ENCODE data around the gene RSPH10B2. TPM values are rescaled to one million over a fixed set of nuclear protein-coding genes. Genes with fewer than 3 reads are reported as not detected.
"Not testable (repeated sequence)": the region's sequence is repeated elsewhere in the genome, so short reads cannot be mapped to it uniquely, and the experiment has no call there.

Gene RSPH10B2
- total and polyA plus RNA-seq, 7 experiments from 2014 or later = 0.72 to 0.94 (median 0.80) TPM; not detected in 3

GRCh38 chr7:6750173-6750572, 3.7 kb upstream of the RSPH10B2 start:
- H3K4me3 ChIP-seq (ENCODE audit: low read length); H3K36me3 Mint-ChIP-seq; H3K9me3 Mint-ChIP-seq; DNase-seq; H3K27ac ChIP-seq (ENCODE audit: low read depth, low read length); POLR2A ChIA-PET; intact Hi-C loops (cut with micrococcal nuclease); ATAC-seq; H3K27me3 Mint-ChIP-seq; H3K27me3 ChIP-seq (ENCODE audit: control insufficient read depth in 2 of 2, insufficient read depth in 2 of 2, low read length in 2 of 2); H3K9me3 ChIP-seq (ENCODE audit: control insufficient read depth in 2 of 3, low read length in 3 of 3); H3K4me3 Mint-ChIP-seq; CTCF ChIA-PET; H3K4me1 Mint-ChIP-seq; H3K36me3 ChIP-seq (ENCODE audit: control insufficient read depth in 2 of 3, insufficient read depth in 3 of 3, low read length in 3 of 3); H3K4me1 ChIP-seq (ENCODE audit: control insufficient read depth in 2 of 2, insufficient read depth in 2 of 2, low read length in 2 of 2): not testable (repeated sequence)
- peak overlapping the region in 1 of 9 donors; percentile 15 for H3K27ac Mint-ChIP-seq

GRCh38 chr7:6761186-6761585, 7.3 kb downstream of the RSPH10B2 start:
- H3K9me3 Mint-ChIP-seq; CTCF ChIA-PET; POLR2A ChIA-PET; H3K27me3 Mint-ChIP-seq; intact Hi-C loops (cut with micrococcal nuclease); H3K36me3 ChIP-seq (ENCODE audit: control insufficient read depth in 2 of 3, insufficient read depth in 3 of 3, low read length in 3 of 3); H3K4me3 ChIP-seq (ENCODE audit: low read length); H3K4me1 ChIP-seq (ENCODE audit: control insufficient read depth in 2 of 2, insufficient read depth in 2 of 2, low read length in 2 of 2); H3K36me3 Mint-ChIP-seq; H3K27ac Mint-ChIP-seq; H3K9me3 ChIP-seq (ENCODE audit: control insufficient read depth in 2 of 3, low read length in 3 of 3); H3K4me3 Mint-ChIP-seq; H3K27ac ChIP-seq (ENCODE audit: low read depth, low read length); DNase-seq; ATAC-seq; H3K27me3 ChIP-seq (ENCODE audit: control insufficient read depth in 2 of 2, insufficient read depth in 2 of 2, low read length in 2 of 2); H3K4me1 Mint-ChIP-seq: not testable (repeated sequence)

- CTCF ChIA-PET; H3K4me3 Mint-ChIP-seq; H3K4me1 ChIP-seq (ENCODE audit: control insufficient read depth in 2 of 2, insufficient read depth in 2 of 2, low read length in 2 of 2); POLR2A ChIA-PET; H3K9me3 ChIP-seq (ENCODE audit: control insufficient read depth in 2 of 3, low read length in 3 of 3); H3K9me3 Mint-ChIP-seq; H3K36me3 ChIP-seq (ENCODE audit: control insufficient read depth in 2 of 3, insufficient read depth in 3 of 3, low read length in 3 of 3); H3K27me3 Mint-ChIP-seq; intact Hi-C loops (cut with micrococcal nuclease); H3K4me1 Mint-ChIP-seq; ATAC-seq; H3K4me3 ChIP-seq (ENCODE audit: low read length); H3K27me3 ChIP-seq (ENCODE audit: control insufficient read depth in 2 of 2, insufficient read depth in 2 of 2, low read length in 2 of 2); H3K27ac Mint-ChIP-seq; DNase-seq; H3K36me3 Mint-ChIP-seq; H3K27ac ChIP-seq (ENCODE audit: low read depth, low read length): not testable (repeated sequence)
Measured at GRCh38 chr7:6781581-6781980, 27.7 kb downstream of the RSPH10B2 start.

GRCh38 chr7:6789353-6789752, 35.5 kb downstream of the RSPH10B2 start:
- H3K27me3 ChIP-seq (ENCODE audit: control insufficient read depth in 2 of 2, insufficient read depth in 2 of 2, low read length in 2 of 2); H3K36me3 Mint-ChIP-seq; H3K9me3 ChIP-seq (ENCODE audit: control insufficient read depth in 2 of 3, low read length in 3 of 3); POLR2A ChIA-PET; H3K4me3 Mint-ChIP-seq; H3K4me1 Mint-ChIP-seq; CTCF ChIA-PET; H3K4me3 ChIP-seq (ENCODE audit: low read length); DNase-seq; H3K9me3 Mint-ChIP-seq; H3K36me3 ChIP-seq (ENCODE audit: control insufficient read depth in 2 of 3, insufficient read depth in 3 of 3, low read length in 3 of 3); H3K27me3 Mint-ChIP-seq; H3K27ac ChIP-seq (ENCODE audit: low read depth, low read length); H3K27ac Mint-ChIP-seq; H3K4me1 ChIP-seq (ENCODE audit: control insufficient read depth in 2 of 2, insufficient read depth in 2 of 2, low read length in 2 of 2); intact Hi-C loops (cut with micrococcal nuclease): not testable (repeated sequence)
- peak; percentile 50 for ATAC-seq

- H3K9me3 Mint-ChIP-seq; H3K4me1 Mint-ChIP-seq; H3K4me3 ChIP-seq (ENCODE audit: low read length); H3K36me3 Mint-ChIP-seq; H3K4me3 Mint-ChIP-seq; ATAC-seq; H3K27me3 Mint-ChIP-seq; POLR2A ChIA-PET; H3K27ac ChIP-seq (ENCODE audit: low read depth, low read length); H3K9me3 ChIP-seq (ENCODE audit: control insufficient read depth in 2 of 3, low read length in 3 of 3); intact Hi-C loops (cut with micrococcal nuclease); H3K4me1 ChIP-seq (ENCODE audit: control insufficient read depth in 2 of 2, insufficient read depth in 2 of 2, low read length in 2 of 2); H3K27me3 ChIP-seq (ENCODE audit: control insufficient read depth in 2 of 2, insufficient read depth in 2 of 2, low read length in 2 of 2); CTCF ChIA-PET; H3K27ac Mint-ChIP-seq; DNase-seq; H3K36me3 ChIP-seq (ENCODE audit: control insufficient read depth in 2 of 3, insufficient read depth in 3 of 3, low read length in 3 of 3): not testable (repeated sequence)
Measured at GRCh38 chr7:6792113-6792872, 38.4 kb downstream of the RSPH10B2 start.

- DNase-seq; H3K36me3 Mint-ChIP-seq; intact Hi-C loops (cut with micrococcal nuclease); H3K36me3 ChIP-seq (ENCODE audit: control insufficient read depth in 2 of 3, insufficient read depth in 3 of 3, low read length in 3 of 3); H3K4me3 Mint-ChIP-seq; H3K27me3 ChIP-seq (ENCODE audit: control insufficient read depth in 2 of 2, insufficient read depth in 2 of 2, low read length in 2 of 2); H3K9me3 Mint-ChIP-seq; H3K27ac Mint-ChIP-seq; H3K4me1 Mint-ChIP-seq; H3K27ac ChIP-seq (ENCODE audit: low read depth, low read length); H3K27me3 Mint-ChIP-seq; ATAC-seq; H3K4me1 ChIP-seq (ENCODE audit: control insufficient read depth in 2 of 2, insufficient read depth in 2 of 2, low read length in 2 of 2); H3K4me3 ChIP-seq (ENCODE audit: low read length); CTCF ChIA-PET; H3K9me3 ChIP-seq (ENCODE audit: control insufficient read depth in 2 of 3, low read length in 3 of 3); POLR2A ChIA-PET: not testable (repeated sequence)
Measured at GRCh38 chr7:6794276-6794675, 40.4 kb downstream of the RSPH10B2 start.

GRCh38 chr7:6797218-6797617, 43.3 kb downstream of the RSPH10B2 start:
- H3K36me3 ChIP-seq (ENCODE audit: control insufficient read depth in 2 of 3, insufficient read depth in 3 of 3, low read length in 3 of 3); H3K9me3 ChIP-seq (ENCODE audit: control insufficient read depth in 2 of 3, low read length in 3 of 3); H3K4me3 Mint-ChIP-seq; H3K4me1 Mint-ChIP-seq; H3K4me1 ChIP-seq (ENCODE audit: control insufficient read depth in 2 of 2, insufficient read depth in 2 of 2, low read length in 2 of 2); ATAC-seq; H3K27ac ChIP-seq (ENCODE audit: low read depth, low read length); H3K27ac Mint-ChIP-seq; H3K27me3 Mint-ChIP-seq; H3K4me3 ChIP-seq (ENCODE audit: low read length); intact Hi-C loops (cut with micrococcal nuclease); H3K27me3 ChIP-seq (ENCODE audit: control insufficient read depth in 2 of 2, insufficient read depth in 2 of 2, low read length in 2 of 2); H3K9me3 Mint-ChIP-seq; CTCF ChIA-PET; DNase-seq; POLR2A ChIA-PET: not testable (repeated sequence)
- peaks cover 0 to 10% (median 1%) of the 10 kb centered on the region in 5 donors for H3K36me3 Mint-ChIP-seq
